Fibroblast of the aortic adventitia (primary cell): ENCODE data around the gene CDH13. TPM values are rescaled to one million over a fixed set of nuclear protein-coding genes. Genes with fewer than 3 reads are reported as not detected.

Experiments
- DNase-seq: peaks from one replicate; pipeline ENCODE4 v3.0.0-alpha.2; 2010; ENCODE audit warnings: low read depth
- H3K4me3 ChIP-seq: 2 replicates; pipeline ENCODE4 v1.5.1; 2011; ENCODE audit warnings: low read depth, mild to moderate bottlenecking, control low read depth, low read length, moderate library complexity
- CTCF ChIP-seq: IDR thresholded peaks from 2 replicates; pipeline ENCODE4 v1.5.1; 2011; ENCODE audit warnings: mild to moderate bottlenecking, low read length, control low read depth, inconsistent platforms; ENCODE audit not compliant: insufficient read depth
- total RNA-seq: library from RNA; depleted of rRNA; stranded (reverse); fragments of >200 nt; gene quantifications from 2 replicates; pipeline ENCODE4 v1.2.3, GENCODE V29; 2012; ENCODE audit warnings: low replicate concordance

CDH13 gene
- total RNA-seq, 1 donor, result 55.7 TPM

- H3K4me3 ChIP-seq, result no peak overlapping the region
- TF ChIP-seq CTCF, result no peak
- DNase-seq, result no peak
Measured at GRCh38 chr16:83622010-83622409, 995.2 kb downstream of the CDH13 start.

DNA sequence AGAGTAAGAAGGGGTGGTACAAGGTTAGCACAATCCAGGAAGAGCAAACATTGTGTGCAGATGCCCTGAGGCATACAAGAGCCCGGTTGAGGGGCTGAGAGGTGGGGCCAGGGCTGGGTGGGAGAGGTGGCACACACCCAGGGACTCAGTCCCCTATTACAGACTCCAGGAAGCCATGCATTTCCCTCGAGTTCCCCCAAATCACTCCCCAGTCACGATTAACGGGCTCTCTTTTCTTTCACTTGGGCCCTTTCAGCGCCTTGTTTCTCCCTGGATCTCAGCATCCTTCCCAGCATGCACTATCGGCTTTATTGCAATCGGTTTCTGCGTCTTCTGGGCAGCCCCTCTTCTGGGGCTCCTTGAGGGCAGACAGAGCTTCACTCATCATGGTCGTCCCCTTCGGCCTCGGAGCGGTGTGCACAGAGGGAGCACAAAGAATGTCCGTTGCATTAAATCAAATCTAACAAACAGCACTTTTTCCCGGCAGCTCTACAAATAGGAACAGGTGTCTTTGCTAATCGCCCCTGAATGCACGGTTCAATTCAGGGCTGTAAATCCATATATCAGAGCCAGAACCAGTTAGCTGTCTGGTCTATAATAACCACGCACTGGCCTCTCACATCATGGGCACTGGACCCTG lies 996.4 kb downstream of the CDH13 start:
- no peak for TF ChIP-seq CTCF
- no peak for DNase-seq
- no peak overlapping the region for H3K4me3 ChIP-seq

GRCh38 chr16:83623892-83624291 lies 997.1 kb downstream of the CDH13 start:
- TF ChIP-seq CTCF, result no peak
- no peak overlapping the region for H3K4me3 ChIP-seq
- no peak for DNase-seq

DNA sequence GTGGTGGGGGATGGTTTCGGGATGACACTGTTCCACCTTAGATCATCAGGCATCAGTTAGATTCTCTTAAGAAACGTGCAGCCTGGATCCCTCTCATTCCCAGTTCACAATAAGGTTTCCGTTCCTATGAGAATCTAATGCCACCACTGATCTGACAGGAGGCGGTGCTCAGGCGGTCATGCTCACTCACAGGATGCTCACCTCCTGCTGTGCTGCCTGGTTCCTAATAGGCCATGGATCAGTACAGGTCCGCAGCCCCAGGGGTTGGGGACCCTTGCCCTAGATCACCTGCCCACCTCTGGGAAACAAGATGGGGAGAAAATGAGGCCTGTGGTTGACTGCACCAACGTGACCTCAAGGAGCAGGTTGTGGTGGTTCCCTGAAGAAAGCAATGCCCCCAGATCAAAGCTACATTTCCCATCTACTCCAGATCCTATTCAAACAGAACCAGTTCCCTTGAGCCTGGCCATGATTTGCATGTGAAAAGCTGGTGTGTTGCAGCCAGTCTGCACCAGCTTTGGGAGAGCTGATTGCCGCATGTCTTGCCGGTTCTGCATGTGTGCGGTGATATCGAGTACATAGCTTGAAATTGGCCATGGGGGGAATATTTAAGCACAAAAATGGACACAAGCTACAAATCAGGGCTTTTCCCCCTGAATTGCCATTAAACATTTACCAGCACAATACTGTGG lies 997.8 kb downstream of the CDH13 start:
- no peak for TF ChIP-seq CTCF
- no peak for DNase-seq
- H3K4me3 ChIP-seq, result no peak overlapping the region

DNA sequence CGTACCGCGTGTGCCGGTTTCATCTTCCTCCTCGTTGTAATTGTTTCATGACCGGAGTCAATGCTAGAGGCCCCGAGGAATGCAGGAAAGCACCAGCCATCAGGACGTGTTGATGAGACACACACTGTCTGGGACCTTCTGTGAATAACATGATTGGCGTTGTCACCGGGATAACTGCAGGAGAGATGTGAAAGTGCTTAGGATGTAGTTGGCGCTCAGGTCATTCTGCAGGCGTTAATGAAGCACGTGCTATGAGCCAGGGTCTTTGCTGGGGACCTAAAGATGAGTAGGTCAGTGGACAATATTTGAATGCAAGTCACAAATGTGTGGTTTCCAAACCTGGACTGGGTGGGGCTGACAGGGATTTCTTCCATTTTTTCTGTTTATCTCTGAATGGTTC lies 999.4 kb downstream of the CDH13 start:
- DNase-seq, result no peak
- no peak for TF ChIP-seq CTCF
- H3K4me3 ChIP-seq, result no peak overlapping the region

DNA sequence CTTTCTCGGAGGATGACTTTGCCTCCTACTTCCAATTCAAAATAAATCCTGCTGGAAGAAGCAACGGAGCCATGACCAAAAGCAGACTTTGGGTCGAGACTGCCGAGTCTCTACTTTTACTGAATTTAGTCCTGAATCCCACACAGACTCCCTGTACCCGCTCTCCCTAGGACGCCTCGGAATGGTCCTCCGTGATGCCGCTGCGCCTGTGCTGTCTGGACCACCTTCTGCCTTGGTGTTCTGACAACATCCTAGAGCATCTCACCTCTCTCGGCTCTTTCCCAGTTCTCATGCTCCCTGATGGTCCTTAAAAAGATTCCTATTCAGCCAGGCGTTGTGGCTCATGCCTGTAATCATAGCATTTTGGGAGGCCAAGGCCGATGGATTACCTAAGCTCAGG lies 999.9 kb downstream of the CDH13 start:
- DNase-seq, result no peak
- no peak for TF ChIP-seq CTCF
- H3K4me3 ChIP-seq, result no peak overlapping the region
